HG03558 (cell line): Measurements from ENCODE around the gene EIF4G2.

ENCODE experiments used
- ATAC-seq: cut with Tn5 transposase; IDR thresholded peaks from one replicate; pipeline ENCODE4 v1.9.1; 2021; ENCODE audit warnings: moderate number of reproducible peaks; ENCODE audit not compliant: unreplicated experiment; ENCODE audit errors: extremely low read depth

EIF4G2 gene

DNA sequence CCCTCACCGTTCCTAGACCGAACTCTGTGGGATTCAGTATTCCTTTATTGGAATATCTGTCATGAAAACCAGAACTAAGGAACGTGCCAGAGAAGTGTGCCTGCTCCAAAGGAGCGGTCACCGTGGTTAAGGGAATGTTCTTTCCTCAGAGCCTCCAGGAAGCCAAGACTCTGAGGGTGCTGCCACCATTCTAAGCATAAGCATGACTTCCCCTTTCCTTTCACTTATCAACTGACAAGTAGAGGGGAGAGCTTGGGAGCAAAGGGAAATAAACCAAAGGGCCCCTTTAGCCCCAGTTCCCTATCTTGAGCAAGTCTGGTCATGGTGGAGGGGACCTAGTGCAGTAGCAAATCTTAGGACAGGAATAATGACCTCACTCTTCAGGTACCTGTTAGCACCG lies 30.9 kb downstream of the EIF4G2 start:
- no peak for ATAC-seq

DNA sequence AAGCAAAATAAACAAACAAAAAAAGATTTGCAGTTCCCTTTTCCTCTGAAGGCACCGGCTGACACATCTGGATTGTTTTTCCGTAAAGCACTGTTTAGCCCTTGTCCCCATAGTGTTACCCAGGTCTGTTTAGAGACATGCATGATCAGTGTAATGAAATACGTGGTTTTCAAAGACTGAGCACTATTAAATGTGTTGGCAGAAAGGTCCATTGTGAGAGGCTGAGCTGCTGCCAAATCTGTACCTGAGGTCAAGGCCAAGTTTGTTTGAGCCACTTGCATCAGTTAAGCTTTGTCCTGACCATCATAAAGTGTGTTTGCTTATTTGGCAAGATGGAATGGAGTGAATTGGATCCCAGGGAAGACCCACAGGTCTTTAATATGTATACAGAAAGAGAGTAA lies 31.3 kb downstream of the EIF4G2 start:
- ATAC-seq = no peak

DNA sequence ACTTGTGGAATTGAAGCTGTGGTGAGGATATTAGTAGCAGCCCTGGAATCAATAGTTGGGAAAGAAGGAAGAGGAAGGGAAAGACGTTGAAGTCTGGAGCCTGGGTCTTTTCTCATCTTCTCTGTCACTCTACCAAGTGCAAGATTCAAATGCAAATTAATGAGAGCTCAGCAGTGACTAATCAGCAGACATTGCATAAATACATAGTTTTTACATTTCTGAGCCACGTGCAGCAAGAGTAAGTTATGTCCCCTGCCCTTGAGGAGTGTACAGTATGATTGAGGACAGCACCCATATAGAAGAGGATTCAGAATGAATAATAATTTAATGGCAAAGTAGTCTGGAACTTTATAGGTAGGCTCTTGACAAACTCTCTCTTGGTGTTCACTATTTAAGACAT lies 33.9 kb downstream of the EIF4G2 start:
- ATAC-seq = no peak

DNA sequence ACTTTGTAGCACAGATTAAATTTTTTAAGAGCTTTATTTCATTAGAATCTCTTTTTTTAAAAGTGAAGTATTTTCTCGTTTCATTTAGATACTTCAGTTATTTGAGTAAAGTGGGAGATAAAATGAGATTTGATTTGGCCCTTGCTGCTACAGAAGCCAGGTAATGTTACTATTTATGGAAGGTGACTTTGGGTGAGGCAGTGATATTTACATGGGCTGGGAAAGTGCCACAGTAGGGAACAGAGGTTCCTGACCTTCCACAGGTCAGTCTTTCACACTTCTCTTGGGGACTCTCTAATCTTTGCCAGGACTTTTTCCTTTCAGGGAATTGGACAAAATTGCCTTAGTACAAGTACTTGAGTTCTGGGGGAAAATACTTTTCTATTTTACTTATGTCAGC lies 37.3 kb downstream of the EIF4G2 start:
- ATAC-seq = no peak

DNA sequence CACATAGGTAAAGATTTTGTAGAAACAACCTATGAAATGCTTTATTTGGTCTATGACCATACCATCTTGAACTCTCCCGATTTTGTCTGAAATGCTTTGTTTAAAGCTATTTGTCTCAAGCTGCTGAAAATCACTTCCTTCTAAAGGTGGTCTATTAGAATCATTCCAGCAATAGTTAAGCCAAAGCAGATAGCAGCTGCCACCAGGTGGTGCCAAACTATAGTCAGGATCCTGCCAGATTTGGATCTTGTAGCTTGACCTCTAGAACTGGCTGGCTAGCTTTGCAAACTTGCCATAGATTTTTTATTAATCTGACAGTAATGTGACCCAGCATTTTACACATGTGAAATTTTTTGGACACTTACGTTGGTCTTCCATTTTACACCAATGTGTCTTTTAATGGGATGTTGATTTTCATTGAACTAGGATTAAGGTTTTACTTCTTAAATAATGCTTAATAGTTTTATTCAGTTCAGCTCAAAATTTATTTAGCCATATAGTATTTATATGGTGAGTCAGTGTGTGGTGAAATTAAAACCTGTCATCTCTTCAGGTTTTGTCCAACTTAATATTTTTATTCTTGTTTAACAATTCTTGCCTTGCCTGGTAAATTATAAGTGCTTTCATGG lies 38.0 kb downstream of the EIF4G2 start:
- no peak for ATAC-seq

DNA sequence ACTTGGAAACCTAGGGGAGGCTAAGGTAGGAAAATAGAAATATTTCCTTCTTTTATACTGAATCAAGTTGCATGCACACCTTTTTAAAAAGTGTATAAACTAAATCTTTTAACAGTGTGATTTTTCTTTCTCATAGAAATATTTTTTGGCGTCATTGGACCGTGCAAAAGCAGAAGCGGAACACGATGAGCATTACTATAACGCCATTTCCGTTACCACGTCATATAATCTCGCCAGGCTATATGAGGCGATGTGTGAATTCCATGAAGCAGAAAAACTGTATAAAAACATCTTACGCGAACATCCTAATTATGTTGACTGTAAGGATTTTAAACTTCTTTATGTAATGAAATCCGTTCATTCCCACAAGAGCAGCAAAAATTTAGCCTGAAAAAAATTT lies 44.3 kb downstream of the EIF4G2 start:
- ATAC-seq = no peak

DNA sequence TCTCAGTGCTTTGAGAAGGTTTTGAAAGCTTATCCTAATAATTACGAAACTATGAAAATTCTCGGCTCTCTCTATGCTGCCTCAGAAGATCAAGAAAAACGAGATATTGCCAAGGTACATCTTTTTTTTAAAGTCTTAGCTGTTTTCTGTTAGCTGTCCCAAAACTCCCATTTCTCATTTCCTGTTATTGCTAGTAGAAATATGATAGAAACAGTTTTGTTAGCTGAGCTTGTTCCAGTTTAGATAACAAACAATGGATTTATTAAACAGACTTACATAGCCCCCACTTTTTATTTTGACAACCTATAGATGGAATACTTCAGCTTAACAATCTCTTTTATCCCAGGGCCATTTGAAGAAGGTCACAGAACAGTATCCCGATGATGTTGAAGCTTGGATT lies 45.0 kb downstream of the EIF4G2 start:
- ATAC-seq = no peak

DNA sequence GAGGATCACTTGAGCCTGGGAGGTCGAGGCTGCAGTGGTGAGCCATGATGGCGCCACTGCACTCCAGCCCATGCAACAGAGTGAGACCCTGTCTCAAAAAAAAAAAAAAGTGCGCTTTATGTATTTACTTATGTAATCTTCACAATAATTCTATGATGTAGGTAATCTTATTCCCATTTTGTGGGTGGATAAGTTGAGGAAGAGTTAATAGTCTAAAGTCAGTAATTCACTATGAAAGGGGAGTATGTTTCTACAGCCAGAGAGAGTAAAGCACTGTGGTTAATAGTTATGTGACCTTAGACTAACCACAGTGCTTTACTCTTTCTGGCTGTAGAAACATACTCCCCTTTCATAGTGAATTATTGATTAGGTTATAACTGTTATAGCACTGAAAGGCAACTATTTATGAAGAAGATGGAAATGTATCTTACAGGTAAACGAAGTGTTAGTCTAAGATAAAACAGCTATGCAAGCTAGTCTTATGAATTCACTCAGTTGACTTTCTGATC lies 45.8 kb downstream of the EIF4G2 start:
- ATAC-seq = no peak

DNA sequence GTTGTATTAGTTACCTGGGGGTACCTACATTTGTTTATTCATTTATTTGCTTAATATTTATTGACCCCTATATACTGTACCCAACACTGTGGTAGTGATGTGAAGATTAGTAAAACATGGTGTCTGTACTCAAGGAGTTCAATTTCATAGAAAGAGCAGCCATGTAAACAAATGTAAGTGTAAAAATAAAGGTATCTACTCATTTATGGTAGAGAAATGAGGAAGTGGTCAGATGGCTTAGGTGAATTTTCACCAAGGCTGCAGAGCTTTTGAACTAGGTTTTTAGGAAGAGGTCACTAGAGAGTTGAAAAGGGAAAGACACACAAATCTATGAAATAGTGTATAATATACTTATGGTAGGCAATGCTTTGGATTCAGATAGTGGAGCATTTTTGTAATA lies 46.5 kb downstream of the EIF4G2 start:
- peak; percentile 77 for ATAC-seq

DNA sequence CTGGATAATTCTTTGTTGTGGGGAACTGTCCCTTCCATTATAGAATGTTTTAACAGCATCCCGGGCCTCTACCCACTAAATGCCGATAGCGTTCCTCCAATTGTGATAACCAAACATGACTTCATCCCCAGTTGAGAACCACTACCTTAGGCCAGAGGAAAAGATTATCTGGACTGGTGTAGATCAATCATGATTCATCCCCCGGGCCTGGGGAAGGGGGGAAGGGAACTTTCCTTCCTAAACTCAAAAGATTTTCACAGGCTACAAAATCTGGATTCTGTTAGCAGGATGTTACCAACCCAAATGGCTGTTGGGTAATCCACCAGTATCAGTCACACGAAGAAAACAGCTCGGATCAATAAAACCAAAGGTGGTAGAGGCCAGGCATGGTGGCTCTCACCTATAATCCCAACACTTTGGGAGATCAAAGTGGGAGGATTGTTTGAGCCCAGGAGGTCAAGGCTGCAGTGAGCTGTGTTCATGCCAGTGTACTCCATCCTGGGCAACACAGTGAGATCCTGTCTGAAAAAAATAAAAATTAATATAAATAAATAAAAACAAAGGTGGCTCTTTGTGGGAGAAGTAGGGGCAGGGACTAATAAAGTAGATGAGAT lies 47.5 kb downstream of the EIF4G2 start:
- no peak for ATAC-seq

DNA sequence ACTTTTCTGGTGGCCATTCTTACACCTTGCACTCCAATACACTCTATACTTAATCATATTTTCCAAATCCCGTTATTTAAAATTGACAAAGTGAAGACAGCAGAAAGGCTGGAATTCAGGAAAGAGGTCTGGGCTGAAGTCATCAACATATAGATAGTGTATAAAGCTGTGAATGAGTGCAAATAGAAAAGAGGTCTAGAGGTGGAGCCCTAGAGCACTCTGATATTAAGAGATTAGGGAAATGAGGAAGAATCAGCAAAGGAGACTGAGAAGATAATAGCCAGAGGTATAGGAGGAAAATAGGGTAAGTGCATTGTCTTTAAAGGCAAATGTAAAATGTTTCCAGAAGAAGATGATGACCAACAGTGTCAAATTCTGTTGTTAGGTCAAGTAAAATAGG lies 49.8 kb downstream of the EIF4G2 start:
- ATAC-seq = no peak

DNA sequence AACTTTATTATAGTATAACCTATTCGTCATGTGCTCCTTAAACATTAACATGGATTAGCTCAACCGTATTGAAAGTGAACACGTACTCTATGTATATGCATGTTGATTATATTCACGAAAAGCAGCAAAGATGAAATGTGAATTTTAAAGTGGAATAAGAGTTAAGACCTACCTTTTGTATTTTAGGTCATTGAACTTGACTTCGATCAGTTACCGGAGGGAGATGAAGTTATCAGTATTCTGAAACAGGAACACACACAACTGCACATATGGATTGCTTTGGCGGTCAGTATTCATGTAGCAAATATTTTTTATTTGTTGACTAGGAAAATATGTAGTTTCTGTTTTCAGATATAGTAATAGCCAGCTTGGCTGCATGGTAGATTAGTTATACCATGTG lies 56.2 kb downstream of the EIF4G2 start:
- ATAC-seq = no peak

DNA sequence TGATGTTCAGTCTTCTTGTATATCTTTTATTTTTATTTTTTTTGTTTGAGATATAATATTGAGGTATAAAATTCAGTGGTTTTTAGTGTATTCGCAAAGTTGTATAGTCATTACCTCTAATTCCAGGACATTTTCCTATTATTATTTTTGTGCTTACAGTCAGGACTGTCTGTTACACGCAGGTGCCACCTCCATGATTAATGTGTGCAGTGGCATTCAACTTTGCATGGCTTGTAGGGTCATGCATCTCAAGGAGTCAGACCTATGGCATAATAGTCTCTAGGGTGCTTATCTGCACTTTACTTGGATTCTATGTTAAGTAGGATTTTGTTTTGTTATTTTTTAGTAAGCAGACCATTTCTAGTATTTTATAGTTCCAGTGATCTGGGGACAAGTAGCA lies 56.7 kb downstream of the EIF4G2 start:
- no peak for ATAC-seq

DNA sequence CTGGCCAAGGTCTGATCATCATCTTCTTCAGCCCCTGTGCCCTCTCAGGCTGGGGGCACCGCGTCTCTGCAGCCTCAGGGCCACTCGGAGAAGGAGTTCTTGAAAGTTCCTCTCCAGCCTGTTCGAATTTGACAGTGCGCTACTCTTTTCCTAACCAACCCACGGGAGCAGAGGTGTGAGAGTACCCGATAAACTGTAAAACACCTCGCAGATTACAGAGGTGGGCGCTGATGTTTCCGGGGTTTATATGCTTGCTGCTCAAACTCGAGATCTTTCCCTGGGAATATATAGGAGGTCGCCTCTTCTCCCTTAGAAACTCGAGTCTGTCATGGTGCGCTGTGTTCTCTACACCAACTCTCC lies 57.2 kb downstream of the EIF4G2 start:
- ATAC-seq = no peak

DNA sequence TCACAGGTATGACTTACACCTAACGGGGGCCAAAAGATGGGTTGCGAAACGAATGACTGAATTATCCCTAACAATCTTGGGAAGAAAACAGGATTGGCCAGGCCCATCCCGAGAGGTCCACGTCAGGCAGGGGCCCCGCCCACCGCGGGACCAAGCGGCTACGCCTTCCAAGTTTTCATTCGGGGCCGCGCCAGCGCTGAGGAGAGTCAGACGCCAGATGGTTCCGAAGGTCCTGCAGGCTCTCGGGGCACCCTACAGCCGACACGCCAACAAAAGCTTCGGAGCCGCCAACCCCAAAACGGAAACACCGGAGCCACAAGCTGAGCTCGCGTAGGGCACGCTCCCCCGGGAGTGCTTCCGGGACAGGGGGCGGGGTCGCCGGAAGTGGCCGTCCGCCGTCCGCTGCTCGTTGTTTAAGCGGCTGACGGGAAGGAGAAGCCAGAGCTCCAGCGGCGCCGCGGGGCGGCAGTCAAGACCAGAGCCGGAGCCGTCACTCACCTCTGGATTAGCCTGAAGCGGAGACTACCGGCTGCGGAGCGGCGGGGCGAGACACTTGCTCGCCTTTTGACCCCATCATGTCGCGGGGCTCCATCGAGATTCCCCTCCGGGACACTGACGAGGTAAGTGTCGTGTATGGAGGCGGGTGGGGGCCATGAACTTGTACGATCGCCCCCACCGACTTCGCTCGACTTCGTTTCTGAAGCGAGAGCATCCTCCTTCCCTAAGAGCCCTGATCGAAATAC lies 57.7 kb downstream of the EIF4G2 start, which contains the start of gene CTR9:
Gene CTR9 (plus strand): TSS at position 409 of the 743 bp plus-strand sequence. CDS start 167 bp downstream, at position 576.
- ATAC-seq = peak; percentile 82

DNA sequence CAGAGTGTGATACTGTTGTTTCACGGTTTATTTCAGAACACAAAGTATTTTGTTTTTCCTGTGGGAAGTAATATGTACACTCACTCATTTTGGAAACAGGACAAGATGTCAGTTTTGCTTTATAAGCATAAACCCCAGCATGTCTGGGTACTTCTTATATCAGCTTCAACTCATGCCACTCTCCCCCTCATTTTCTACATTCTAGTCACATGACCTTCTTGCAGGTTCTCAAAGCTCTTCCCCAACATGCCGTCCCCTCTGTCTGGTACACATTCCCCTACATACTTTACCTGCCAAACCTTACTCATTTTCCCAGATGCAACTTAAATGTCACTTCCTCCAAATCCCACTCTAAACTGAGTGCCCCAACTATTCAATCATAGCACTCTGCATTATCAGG lies 59.2 kb downstream of the EIF4G2 start:
- no peak for ATAC-seq

DNA sequence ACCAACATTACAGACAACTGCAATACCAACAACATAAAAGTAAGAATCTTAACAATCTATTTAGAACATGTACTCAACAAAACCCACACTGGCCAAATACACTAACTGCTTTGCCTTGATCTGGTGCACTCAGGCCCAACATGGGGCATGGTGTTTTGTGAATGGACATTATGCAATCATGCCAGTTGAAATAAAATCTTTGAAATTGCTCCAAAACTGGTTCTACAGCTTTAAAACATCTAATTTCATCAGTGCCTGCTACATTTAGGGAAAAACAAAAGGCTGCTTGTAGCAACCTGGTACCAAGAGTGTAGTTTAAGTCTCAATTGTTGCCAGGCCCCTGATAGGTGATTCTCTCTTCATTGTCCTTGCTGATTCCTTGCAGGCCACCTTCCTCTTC lies 61.0 kb downstream of the EIF4G2 start:
- ATAC-seq = no peak
